ENCODE results near the gene ABI3BP. TPM values are rescaled to one million over a fixed set of nuclear protein-coding genes. Genes with fewer than 3 reads are reported as not detected.

The ABI3BP gene
- total RNA-seq, 2 donors from 2014 or later, result 46.8 to 185 TPM

GRCh38 chr3:100882571-100882984 lies 110.6 kb downstream of the ABI3BP start:
- no peak overlapping the region for H3K4me3 ChIP-seq

GRCh38 chr3:100880845-100881244 lies 112.4 kb downstream of the ABI3BP start:
- Histone ChIP-seq H3K4me3 (no peak overlapping the region), H3K27me3 (replicated peaks; ENCODE audit: insufficient read depth) (no peaks in the 10 kb centered on the region), H3K27ac (no peak overlapping the region), H3K36me3 (no peaks in the 10 kb centered on the region), H3K4me1 (ENCODE audit: control insufficient read depth in 1 of 2, low read depth in 2 of 2) (peaks cover 0 to 18% of the 10 kb centered on the region in 2 donors), H3K9me3 (no peaks in the 10 kb centered on the region)
- no peak for ATAC-seq (ENCODE audit: insufficient number of reproducible peaks, low FRiP score, low read depth)
- DNase-seq (ENCODE audit: low spot score), result no peak
- TF ChIP-seq CTCF (IDR thresholded peaks at IDR 0.05), result no peak

More at GRCh38 chr3:100882571-100882984, 110.6 kb downstream of the ABI3BP start:
- Histone ChIP-seq H3K27ac (no peak overlapping the region), H3K27me3 (replicated peaks; ENCODE audit: insufficient read depth) (no peaks in the 10 kb centered on the region), H3K9me3 (no peaks in the 10 kb centered on the region), H3K36me3 (no peaks in the 10 kb centered on the region), H3K4me1 (ENCODE audit: control insufficient read depth in 1 of 2, low read depth in 2 of 2) (peaks cover 0 to 18% of the 10 kb centered on the region in 2 donors)
- no peak for ATAC-seq (ENCODE audit: insufficient number of reproducible peaks, low FRiP score, low read depth)
- TF ChIP-seq CTCF (IDR thresholded peaks at IDR 0.05), result no peak
- DNase-seq (ENCODE audit: low spot score), result no peak

- ATAC-seq (ENCODE audit: insufficient number of reproducible peaks, low FRiP score, low read depth), result no peak
- H3K4me1 ChIP-seq (ENCODE audit: control insufficient read depth in 1 of 2, low read depth in 2 of 2), result peaks cover 2 to 23% of the 10 kb centered on the region in 2 donors
- no peaks in the 10 kb centered on the region for H3K9me3 ChIP-seq
- no peak overlapping the region for H3K27ac ChIP-seq
- no peak overlapping the region for H3K4me3 ChIP-seq
- H3K36me3 ChIP-seq, result no peaks in the 10 kb centered on the region
- DNase-seq (ENCODE audit: low spot score), result no peak
- no peaks in the 10 kb centered on the region for H3K27me3 ChIP-seq (replicated peaks; ENCODE audit: insufficient read depth)
- no peak for TF ChIP-seq CTCF (IDR thresholded peaks at IDR 0.05)
Measured at GRCh38 chr3:100880072-100880471, 113.1 kb downstream of the ABI3BP start.

- no peaks in the 10 kb centered on the region for H3K27me3 ChIP-seq (replicated peaks; ENCODE audit: insufficient read depth)
- TF ChIP-seq CTCF (IDR thresholded peaks at IDR 0.05), result no peak
- H3K4me1 ChIP-seq (ENCODE audit: control insufficient read depth in 1 of 2, low read depth in 2 of 2), result peaks cover 6 to 27% of the 10 kb centered on the region in 2 donors
- ATAC-seq (ENCODE audit: insufficient number of reproducible peaks, low FRiP score, low read depth), result no peak
- no peak for DNase-seq (ENCODE audit: low spot score)
- no peak overlapping the region for H3K27ac ChIP-seq
- H3K4me3 ChIP-seq, result no peak overlapping the region
- no peaks in the 10 kb centered on the region for H3K36me3 ChIP-seq
- no peaks in the 10 kb centered on the region for H3K9me3 ChIP-seq
Measured at GRCh38 chr3:100879195-100879810, 113.9 kb downstream of the ABI3BP start.

- no peaks in the 10 kb centered on the region for H3K27me3 ChIP-seq (replicated peaks; ENCODE audit: insufficient read depth)
- DNase-seq (ENCODE audit: low spot score) (no peak), ATAC-seq (ENCODE audit: insufficient number of reproducible peaks, low FRiP score, low read depth) (no peak)
- H3K4me3 ChIP-seq, result no peak overlapping the region
- H3K27ac ChIP-seq, result no peak overlapping the region
- no peaks in the 10 kb centered on the region for H3K9me3 ChIP-seq
- no peak for TF ChIP-seq CTCF (IDR thresholded peaks at IDR 0.05)
- peaks cover 6 to 27% of the 10 kb centered on the region in 2 donors for H3K4me1 ChIP-seq (ENCODE audit: control insufficient read depth in 1 of 2, low read depth in 2 of 2)
- H3K36me3 ChIP-seq, result no peaks in the 10 kb centered on the region
Measured at GRCh38 chr3:100877286-100877685, 115.9 kb downstream of the ABI3BP start.
